HepG2 (cell line): Measurements from ENCODE around the gene CSNK1D. TPM values are rescaled to one million over a fixed set of nuclear protein-coding genes. Genes with fewer than 3 reads are reported as not detected.

Experiments used
- ATAC-seq: fragments of 200-7000 bp; cut with Tn5 transposase; 3 replicates; pipeline ENCODE4 v1.9.1; 2020; ENCODE audit warnings: mild to moderate bottlenecking, moderate library complexity
- BruUV-seq: library from RNA; stranded (reverse); fragments of 400-500 nt; replicated peaks from 2 replicates; lab custom pipeline; 2021; lab: Mats Ljungman, UMichigan
- CTCF ChIA-PET: fragments of 300-600 bp; formaldehyde crosslinking; extraction: SDS; loops from one replicate; lab custom pipeline; 2021; ENCODE audit warnings: low total read pairs, inconsistent platforms, low intra/inter-chr PET ratio; lab: Yijun Ruan, JAX
- POLR2A ChIA-PET: fragments of 350-600 bp; sonication (Branson Sonifier 250); formaldehyde crosslinking; loops from one replicate; lab custom pipeline; 2020; ENCODE audit warnings: antibody characterized with exemption, inconsistent platforms; lab: Yijun Ruan, JAX
- DNase-seq: peaks from one replicate; pipeline ENCODE4 v3.0.0-alpha.2; 2015; ENCODE audit warnings: low spot score
- FAIRE-seq: peaks from 3 replicates; lab custom pipeline; 2011; peaks lifted over from hg19 to GRCh38; lab: Jason Lieb, UNC
- H2AFZ ChIP-seq: one replicate; pipeline ENCODE4 v1.6.1; 2011; ENCODE audit warnings: low read length, inconsistent platforms
- H3K27ac ChIP-seq: fragments of 300-600 bp; 3 replicates; pipeline ENCODE4 v1.8.0; 2011; ENCODE audit warnings: mixed run types, mild to moderate bottlenecking, mixed read lengths, low read length, inconsistent platforms; ENCODE audit not compliant: insufficient read depth; ENCODE audit errors: extremely low read length
- H3K27me3 ChIP-seq, 2 experiments: fragments of 200-600 bp in 1 of 2; 2 replicates in 1 of 2; 3 replicates in 1 of 2; pipeline versions ENCODE4 v1.6.0 to v1.8.0; 2011; ENCODE audit warnings: low read length in 2 of 2, mild to moderate bottlenecking in 2 of 2, moderate library complexity in 2 of 2, inconsistent platforms in 1 of 2; ENCODE audit not compliant: insufficient read depth in 2 of 2, control insufficient read depth in 1 of 2
- H3K36me3 ChIP-seq, 2 experiments: fragments of 200-600 bp in 1 of 2; replicated peaks in 1 of 2; 2 replicates in 1 of 2; 3 replicates in 1 of 2; pipeline versions ENCODE4 v1.5.1 to v1.8.0; 2011; ENCODE audit warnings: low read length in 2 of 2, inconsistent platforms in 1 of 2; ENCODE audit not compliant: insufficient read depth in 2 of 2, control insufficient read depth in 1 of 2
- H3K4me1 ChIP-seq: 2 replicates; pipeline ENCODE4 v1.5.1; 2012; ENCODE audit warnings: low read length, inconsistent platforms; ENCODE audit not compliant: insufficient read depth
- H3K4me2 ChIP-seq: 2 replicates; pipeline ENCODE4 v1.6.0; 2011; ENCODE audit warnings: low read depth, low read length, inconsistent platforms
- H3K4me3 ChIP-seq, 3 experiments: fragments of 200-600 bp in 1 of 3; sonication (generic), shearing (Covaris generic) in 1 of 3; replicated peaks in 1 of 3; 2 replicates each; pipeline ENCODE4 v1.5.1; 2011 to 2016; ENCODE audit warnings: low read length in 3 of 3, inconsistent platforms in 2 of 3, low read depth in 2 of 3, mild to moderate bottlenecking in 2 of 3, control low read depth in 1 of 3, mixed read lengths in 1 of 3; ENCODE audit not compliant: insufficient read depth in 1 of 3
- H3K79me2 ChIP-seq: one replicate; pipeline ENCODE4 v1.6.1; 2011; ENCODE audit warnings: low read length, inconsistent platforms; ENCODE audit not compliant: insufficient read depth
- H3K9ac ChIP-seq: 2 replicates; pipeline ENCODE4 v1.6.0; 2011; ENCODE audit warnings: mild to moderate bottlenecking, low read depth, low read length, inconsistent platforms; ENCODE audit not compliant: insufficient read depth
- H3K9me3 ChIP-seq: 2 replicates; pipeline ENCODE4 v1.5.1; 2012; ENCODE audit warnings: mild to moderate bottlenecking, low read length
- H4K20me1 ChIP-seq: 2 replicates; pipeline ENCODE4 v1.6.0; 2011; ENCODE audit warnings: inconsistent platforms, mild to moderate bottlenecking, low read length, moderate library complexity; ENCODE audit not compliant: insufficient read depth
- JUNB ChIP-seq: sonication (generic); formaldehyde crosslinking; IDR thresholded peaks from 2 replicates; pipeline ENCODE4 v1.8.0; 2022; ENCODE audit warnings: missing genetic modification reagents, mild to moderate bottlenecking, borderline replicate concordance
- POLR2G ChIP-seq: fragments of 200-400 bp; formaldehyde crosslinking; IDR thresholded peaks from 2 replicates; pipeline ENCODE4 v1.6.1; 2018; ENCODE audit warnings: mild to moderate bottlenecking, low read depth, low read length, moderate library complexity
- SMARCE1 ChIP-seq: fragments of 450-650 bp; IDR thresholded peaks from 2 replicates; pipeline ENCODE4 v1.6.1; 2017; ENCODE audit warnings: borderline replicate concordance
- ZBTB3 ChIP-seq: sonication (generic); formaldehyde crosslinking; IDR thresholded peaks from 2 replicates; pipeline ENCODE4 v1.4.0; 2020; ENCODE audit warnings: low read depth, mild to moderate bottlenecking, moderate library complexity, missing genetic modification reagents, borderline replicate concordance
- ZNF121 ChIP-seq: sonication (generic); formaldehyde crosslinking; IDR thresholded peaks from 2 replicates; pipeline ENCODE4 v1.5.0; 2020; ENCODE audit warnings: mild to moderate bottlenecking, missing genetic modification reagents
- ZNF451 ChIP-seq: sonication (generic); formaldehyde crosslinking; IDR thresholded peaks from 2 replicates; pipeline ENCODE4 v1.5.0; 2020; ENCODE audit warnings: mild to moderate bottlenecking, missing genetic modification reagents
- ZNF552 ChIP-seq: sonication (generic); formaldehyde crosslinking; IDR thresholded peaks from 2 replicates; pipeline ENCODE4 v1.9.0; 2022; ENCODE audit warnings: missing genetic modification reagents, mild to moderate bottlenecking, borderline replicate concordance
- ZNF577 ChIP-seq: sonication (generic); formaldehyde crosslinking; IDR thresholded peaks from 2 replicates; pipeline ENCODE4 v1.4.0; 2020; ENCODE audit warnings: mild to moderate bottlenecking, low read depth, missing genetic modification reagents, borderline replicate concordance
- WGBS: methylation state at CpG from one replicate; pipeline ENCODE4 v1.1.6; 2017; ENCODE audit warnings: low lambda C conversion rate; 5-methylcytosine and 5-hydroxymethylcytosine counted together
- in situ Hi-C: cut with HindIII; loops from 2 replicates; pipeline ENCODE4 v1.10.0; 2017; ENCODE audit warnings: low pct_unique_long_range_greater_than_20kb; ENCODE audit not compliant: extremely low pct_ligation_motif_present
- intact Hi-C: fragments of 100-400 bp; cut with micrococcal nuclease; formaldehyde crosslinking; loops from one replicate; pipeline ENCODE4 v1.10.0; 2022; ENCODE audit not compliant: unreplicated experiment
- polyA plus RNA-seq, 8 experiments: library from polyadenylated mRNA; depleted of rRNA in 3 of 8; stranded (reverse) in 7 of 8; unstranded in 1 of 8; fragments of >200 nt; fragmentation: Illumina TruSeq in 4 of 8; extraction: Trizol in 4 of 8; gene quantifications; 2 replicates each; pipeline versions ENCODE4 v1.2.1 to v1.2.3, GENCODE V29; 2011 to 2016; ENCODE audit warnings: low read depth in 4 of 8, missing spikeins in 1 of 8, mixed read lengths in 1 of 8; ENCODE audit not compliant: insufficient read depth in 1 of 8
- total RNA-seq, 5 experiments: library from RNA; depleted of rRNA; stranded (reverse); fragments of >200 nt; fragmentation: Illumina TruSeq; extraction: Trizol; gene quantifications; 2 replicates each; pipeline ENCODE4 v1.2.3, GENCODE V29; 2016; ENCODE audit warnings: low read depth in 1 of 5
- TF ChIP-seq, protein P1 (sequence below): sonication (generic); formaldehyde crosslinking; IDR thresholded peaks from 2 replicates; pipeline ENCODE4 v1.8.1; 2023; ENCODE audit warnings: mild to moderate bottlenecking, inconsistent platforms, moderate library complexity, missing genetic modification reagents, borderline replicate concordance
- TF ChIP-seq, protein P2 (sequence below): sonication (generic); formaldehyde crosslinking; IDR thresholded peaks from 2 replicates; pipeline ENCODE4 v1.4.0; 2020; ENCODE audit warnings: missing genetic modification reagents; ENCODE audit errors: not compliant biosample characterization
- TF ChIP-seq, protein P3 (sequence below): sonication (generic); formaldehyde crosslinking; IDR thresholded peaks from 2 replicates; pipeline ENCODE4 v1.8.1; 2022; ENCODE audit warnings: low read depth, mild to moderate bottlenecking, missing genetic modification reagents
- TF ChIP-seq, protein P4 (sequence below): fragments of 450-650 bp; IDR thresholded peaks from 2 replicates; pipeline ENCODE4 v1.6.1; 2017

Gene CSNK1D
- total and polyA plus RNA-seq, 2 of the 13 experiments (the other 11 are each of a cell fraction or from before 2014, with no cell fraction given) = 31.5 to 128 TPM

DNA sequence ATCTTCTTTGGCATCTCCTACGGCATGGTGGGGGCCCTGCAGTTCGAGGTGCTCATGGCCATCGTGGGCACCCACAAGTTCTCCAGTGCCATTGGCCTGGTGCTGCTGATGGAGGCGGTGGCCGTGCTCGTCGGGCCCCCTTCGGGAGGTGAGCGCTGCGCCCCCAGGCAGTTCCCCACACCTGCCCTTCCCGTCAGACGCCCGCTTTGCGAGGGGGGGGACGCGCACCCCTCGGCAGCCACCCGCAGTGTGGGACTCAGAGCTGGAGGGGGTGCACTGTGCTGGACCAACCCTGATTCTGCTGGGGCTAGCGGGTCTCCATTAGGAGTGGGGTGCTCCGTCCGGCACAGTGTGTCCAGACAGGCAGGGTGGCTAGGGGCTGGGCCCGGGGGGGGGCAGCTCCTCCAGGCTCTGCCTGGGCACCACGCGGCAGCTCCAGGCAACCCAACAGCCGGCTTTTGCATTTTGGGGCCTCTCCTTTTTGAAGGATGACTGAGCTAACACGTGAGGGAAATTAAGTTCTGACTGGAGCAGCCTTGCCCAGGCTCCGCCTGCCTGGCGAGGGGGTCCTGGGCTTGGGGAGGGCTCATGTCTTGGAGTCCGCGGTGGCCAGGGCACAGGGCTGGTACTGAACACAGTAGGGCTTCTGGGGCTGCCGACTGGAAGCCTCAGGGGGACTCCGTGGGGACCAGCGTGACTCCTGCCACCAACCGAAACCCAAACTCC lies 35.6 kb downstream of the CSNK1D start (continued):
- no peak for TF ChIP-seq ZNF552 (CRISPR knock-in tag)
- TF ChIP-seq, protein P1, sequence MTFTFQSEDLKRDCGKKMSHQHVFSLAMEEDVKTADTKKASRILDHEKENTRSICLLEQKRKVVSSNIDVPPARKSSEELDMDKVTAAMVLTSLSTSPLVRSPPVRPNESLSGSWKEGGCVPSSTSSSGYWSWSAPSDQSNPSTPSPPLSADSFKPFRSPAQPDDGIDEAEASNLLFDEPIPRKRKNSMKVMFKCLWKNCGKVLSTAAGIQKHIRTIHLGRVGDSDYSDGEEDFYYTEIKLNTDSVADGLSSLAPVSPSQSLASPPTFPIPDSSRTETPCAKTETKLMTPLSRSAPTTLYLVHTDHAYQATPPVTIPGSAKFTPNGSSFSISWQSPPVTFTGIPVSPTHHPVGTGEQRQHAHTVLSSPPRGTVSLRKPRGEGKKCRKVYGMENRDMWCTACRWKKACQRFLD = 0 out of 2 replicates have a peak, but pooled peaks have one; percentile 42
- TF ChIP-seq ZNF451 (CRISPR knock-in tag) = no peak
- TF ChIP-seq POLR2G = peak; percentile 18; the same call in 1 of the 2 replicates

DNA sequence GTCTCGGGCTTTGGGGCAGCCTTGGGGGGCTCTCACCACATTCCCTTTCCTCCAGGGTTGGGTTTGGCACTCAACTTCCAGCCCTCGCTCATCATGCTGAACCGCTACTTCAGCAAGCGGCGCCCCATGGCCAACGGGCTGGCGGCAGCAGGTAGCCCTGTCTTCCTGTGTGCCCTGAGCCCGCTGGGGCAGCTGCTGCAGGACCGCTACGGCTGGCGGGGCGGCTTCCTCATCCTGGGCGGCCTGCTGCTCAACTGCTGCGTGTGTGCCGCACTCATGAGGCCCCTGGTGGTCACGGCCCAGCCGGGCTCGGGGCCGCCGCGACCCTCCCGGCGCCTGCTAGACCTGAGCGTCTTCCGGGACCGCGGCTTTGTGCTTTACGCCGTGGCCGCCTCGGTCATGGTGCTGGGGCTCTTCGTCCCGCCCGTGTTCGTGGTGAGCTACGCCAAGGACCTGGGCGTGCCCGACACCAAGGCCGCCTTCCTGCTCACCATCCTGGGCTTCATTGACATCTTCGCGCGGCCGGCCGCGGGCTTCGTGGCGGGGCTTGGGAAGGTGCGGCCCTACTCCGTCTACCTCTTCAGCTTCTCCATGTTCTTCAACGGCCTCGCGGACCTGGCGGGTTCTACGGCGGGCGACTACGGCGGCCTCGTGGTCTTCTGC lies 36.3 kb downstream of the CSNK1D start:
- no peak for ATAC-seq
- 98% methylated on average over 48 of the region's 59 CpGs for WGBS
- ChIA-PET POLR2A (interaction anchor here (1.0 to 2.4 kb wide), 5 partner anchors 8 to 109 kb away, joined by 3 to 9 read pairs (median 3); partner anchors contain the start of gene SLC16A3), CTCF (interaction anchor here (1.2 kb wide), 1 partner anchor 31 kb away, joined by 7 read pairs; no protein-coding TSS in a partner anchor)
- BruUV-seq = no TSS peak
- no peak overlapping the region; a peak in 1 of 6 replicates for H3K4me3 ChIP-seq
- peaks cover 96% of the 10 kb centered on the region for H4K20me1 ChIP-seq
- peaks cover 35 to 44% of the 10 kb centered on the region in 2 experiments for H3K36me3 ChIP-seq
- no peak overlapping the region for H3K4me2 ChIP-seq
- in situ Hi-C loops (no loop called here), intact Hi-C loops (loop anchor here (2.0 to 10.0 kb wide), 2 partner anchors 30 to 132 kb away; no protein-coding TSS in a partner anchor)
- no peak for FAIRE-seq
- no peaks in the 10 kb centered on the region for H3K9me3 ChIP-seq
- no peaks in the 10 kb centered on the region for H3K27me3 ChIP-seq
- H3K9ac ChIP-seq = no peak overlapping the region
- H3K4me1 ChIP-seq = peaks cover 99% of the 10 kb centered on the region
- H3K27ac ChIP-seq = peak overlapping the region; percentile 59
- H2AFZ ChIP-seq = no peak overlapping the region
- no peak for DNase-seq
- H3K79me2 ChIP-seq = peaks cover 46% of the 10 kb centered on the region
- TF ChIP-seq, protein P2, sequence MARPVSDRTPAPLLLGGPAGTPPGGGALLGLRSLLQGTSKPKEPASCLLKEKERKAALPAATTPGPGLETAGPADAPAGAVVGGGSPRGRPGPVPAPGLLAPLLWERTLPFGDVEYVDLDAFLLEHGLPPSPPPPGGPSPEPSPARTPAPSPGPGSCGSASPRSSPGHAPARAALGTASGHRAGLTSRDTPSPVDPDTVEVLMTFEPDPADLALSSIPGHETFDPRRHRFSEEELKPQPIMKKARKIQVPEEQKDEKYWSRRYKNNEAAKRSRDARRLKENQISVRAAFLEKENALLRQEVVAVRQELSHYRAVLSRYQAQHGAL (CRISPR knock-in tag) = peak; percentile 8
- TF ChIP-seq, protein P3, sequence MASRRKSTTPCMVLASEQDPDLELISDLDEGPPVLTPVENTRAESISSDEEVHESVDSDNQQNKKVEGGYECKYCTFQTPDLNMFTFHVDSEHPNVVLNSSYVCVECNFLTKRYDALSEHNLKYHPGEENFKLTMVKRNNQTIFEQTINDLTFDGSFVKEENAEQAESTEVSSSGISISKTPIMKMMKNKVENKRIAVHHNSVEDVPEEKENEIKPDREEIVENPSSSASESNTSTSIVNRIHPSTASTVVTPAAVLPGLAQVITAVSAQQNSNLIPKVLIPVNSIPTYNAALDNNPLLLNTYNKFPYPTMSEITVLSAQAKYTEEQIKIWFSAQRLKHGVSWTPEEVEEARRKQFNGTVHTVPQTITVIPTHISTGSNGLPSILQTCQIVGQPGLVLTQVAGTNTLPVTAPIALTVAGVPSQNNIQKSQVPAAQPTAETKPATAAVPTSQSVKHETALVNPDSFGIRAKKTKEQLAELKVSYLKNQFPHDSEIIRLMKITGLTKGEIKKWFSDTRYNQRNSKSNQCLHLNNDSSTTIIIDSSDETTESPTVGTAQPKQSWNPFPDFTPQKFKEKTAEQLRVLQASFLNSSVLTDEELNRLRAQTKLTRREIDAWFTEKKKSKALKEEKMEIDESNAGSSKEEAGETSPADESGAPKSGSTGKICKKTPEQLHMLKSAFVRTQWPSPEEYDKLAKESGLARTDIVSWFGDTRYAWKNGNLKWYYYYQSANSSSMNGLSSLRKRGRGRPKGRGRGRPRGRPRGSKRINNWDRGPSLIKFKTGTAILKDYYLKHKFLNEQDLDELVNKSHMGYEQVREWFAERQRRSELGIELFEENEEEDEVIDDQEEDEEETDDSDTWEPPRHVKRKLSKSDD (CRISPR knock-in tag) = 0 out of 2 replicates have a peak, but pooled peaks have one; percentile 66
- TF ChIP-seq SMARCE1 (no peak), ZNF577 (CRISPR knock-in tag) (no peak), ZBTB3 (CRISPR knock-in tag) (no peak), JUNB (CRISPR knock-in tag) (no peak), ZNF121 (no peak)
- TF ChIP-seq, protein P4, sequence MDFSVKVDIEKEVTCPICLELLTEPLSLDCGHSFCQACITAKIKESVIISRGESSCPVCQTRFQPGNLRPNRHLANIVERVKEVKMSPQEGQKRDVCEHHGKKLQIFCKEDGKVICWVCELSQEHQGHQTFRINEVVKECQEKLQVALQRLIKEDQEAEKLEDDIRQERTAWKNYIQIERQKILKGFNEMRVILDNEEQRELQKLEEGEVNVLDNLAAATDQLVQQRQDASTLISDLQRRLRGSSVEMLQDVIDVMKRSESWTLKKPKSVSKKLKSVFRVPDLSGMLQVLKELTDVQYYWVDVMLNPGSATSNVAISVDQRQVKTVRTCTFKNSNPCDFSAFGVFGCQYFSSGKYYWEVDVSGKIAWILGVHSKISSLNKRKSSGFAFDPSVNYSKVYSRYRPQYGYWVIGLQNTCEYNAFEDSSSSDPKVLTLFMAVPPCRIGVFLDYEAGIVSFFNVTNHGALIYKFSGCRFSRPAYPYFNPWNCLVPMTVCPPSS = no peak
